ENCODE measurements around the gene RNF183. TPM values are rescaled to one million over a fixed set of nuclear protein-coding genes. Genes with fewer than 3 reads are reported as not detected.

RNF183 gene
- total RNA-seq, 1 experiment from 2014 or later, result not detected

GRCh38 chr9:113343732-113344231 lies 40.6 kb upstream of the RNF183 start:
- intact Hi-C loops (cut with micrococcal nuclease; ENCODE audit: unreplicated experiment) (no loop called here), in situ Hi-C loops (cut with HindIII; ENCODE audit: low pct_unique_long_range_greater_than_20kb, low sequenced_read_pairs) (no loop called here)
- ATAC-seq (no peak), DNase-seq (ENCODE audit: low read depth, low spot score) (no peak)
- Histone ChIP-seq H3K27ac (ENCODE audit: low read length) (no peak overlapping the region), H3K9me3 (ENCODE audit: control insufficient read depth, insufficient read depth, low read depth, low read length) (no peaks in the 10 kb centered on the region), H3K4me1 (ENCODE audit: control insufficient read depth, insufficient read depth, low read length) (no peaks in the 10 kb centered on the region; the same call in 1 of the 2 replicates), H3K4me3 (ENCODE audit: low read depth in 2 of 2, low read length in 2 of 2) (no peak overlapping the region), H3K27me3 (ENCODE audit: control insufficient read depth, insufficient read depth, low read length) (peaks cover under 1% of the 10 kb centered on the region), H3K36me3 (ENCODE audit: control insufficient read depth, insufficient read depth, low read length) (no peaks in the 10 kb centered on the region)
- CTCF ChIA-PET, result no interaction called here
- BruUV-seq (replicated peaks), result no TSS peak
- POLR2A ChIA-PET, result no interaction called here
- TF ChIP-seq CTCF (IDR thresholded peaks at IDR 0.05) (no peak), TCF7L2 (IDR thresholded peaks at IDR 0.05; ENCODE audit: low read depth, low read length) (no peak), POLR2AphosphoS5 (IDR thresholded peaks at IDR 0.05; ENCODE audit: low read depth, low read length) (no peak), REST (IDR thresholded peaks at IDR 0.05; ENCODE audit: insufficient read depth in 1 of 2, low read depth in 2 of 2, low read length in 1 of 2) (no peak), SIN3A (IDR thresholded peaks at IDR 0.05; ENCODE audit: borderline replicate concordance, insufficient read depth, low read depth, low read length) (no peak)

GRCh38 chr9:113341712-113342410 lies 38.7 kb upstream of the RNF183 start:
- Histone ChIP-seq H3K4me3 (ENCODE audit: low read depth in 2 of 2, low read length in 2 of 2) (no peak overlapping the region), H3K27ac (ENCODE audit: low read length) (no peak overlapping the region), H3K9me3 (ENCODE audit: control insufficient read depth, insufficient read depth, low read depth, low read length) (no peaks in the 10 kb centered on the region), H3K27me3 (ENCODE audit: control insufficient read depth, insufficient read depth, low read length) (no peaks in the 10 kb centered on the region), H3K36me3 (ENCODE audit: control insufficient read depth, insufficient read depth, low read length) (no peaks in the 10 kb centered on the region), H3K4me1 (ENCODE audit: control insufficient read depth, insufficient read depth, low read length) (no peaks in the 10 kb centered on the region; the same call in 1 of the 2 replicates)
- no peak for DNase-seq (ENCODE audit: low read depth, low spot score)
- ChIA-PET CTCF (interaction anchor here (0.5 kb wide), 1 partner anchor 36 kb away, joined by 5 read pairs; no protein-coding TSS in a partner anchor), POLR2A (no interaction called here)
- BruUV-seq (replicated peaks), result no TSS peak
- ATAC-seq, result no peak
- in situ Hi-C loops (cut with HindIII; ENCODE audit: low pct_unique_long_range_greater_than_20kb, low sequenced_read_pairs) (no loop called here), intact Hi-C loops (cut with micrococcal nuclease; ENCODE audit: unreplicated experiment) (no loop called here)
- TF ChIP-seq CTCF (IDR thresholded peaks at IDR 0.05), result no peak
- no peak for TF ChIP-seq TCF7L2 (IDR thresholded peaks at IDR 0.05; ENCODE audit: low read depth, low read length)
